H1 (cell line): Measurements from ENCODE around the gene P3R3URF. TPM values are rescaled to one million over a fixed set of nuclear protein-coding genes. Genes with fewer than 3 reads are reported as not detected.

Experiments
- CHD7 ChIP-seq: fragments of 300-600 bp; sonication (generic); IDR thresholded peaks from 2 replicates; pipeline ENCODE4 v1.7.1; 2012; ENCODE audit warnings: low read length, moderate library complexity, mild to moderate bottlenecking, inconsistent platforms; ENCODE audit not compliant: insufficient replicate concordance
- CTCF ChIP-seq, 3 experiments: IDR thresholded peaks; 1 replicate in 2 of 3; 2 replicates in 1 of 3; pipeline versions ENCODE4 v1.5.1 to v1.6.1; 2011; ENCODE audit warnings: low read length in 3 of 3, mild to moderate bottlenecking in 3 of 3, inconsistent platforms in 2 of 3, low read depth in 1 of 3, moderate library complexity in 1 of 3; ENCODE audit not compliant: insufficient read depth in 1 of 3; ENCODE audit errors: control extremely low read depth in 1 of 3
- EZH2 ChIP-seq: fragments of 200-600 bp; sonication (generic); IDR thresholded peaks from 2 replicates; pipeline ENCODE4 v1.7.1; 2012; ENCODE audit warnings: low read depth, mild to moderate bottlenecking, moderate library complexity, low read length, inconsistent platforms; ENCODE audit not compliant: severe bottlenecking
- SAP30 ChIP-seq: fragments of 300-600 bp; sonication (generic); IDR thresholded peaks from 2 replicates; pipeline ENCODE4 v1.7.1; 2012; ENCODE audit warnings: low read length, moderate library complexity, mild to moderate bottlenecking, inconsistent platforms; ENCODE audit not compliant: insufficient read depth, insufficient replicate concordance
- SIN3A ChIP-seq, 2 experiments: IDR thresholded peaks in 1 of 2; conservative IDR thresholded peaks in 1 of 2; 2 replicates each; pipeline ENCODE4 v1.6.1; 2011 to 2012; ENCODE audit warnings: low read length in 2 of 2, improper control_type of control experiment in 1 of 2, low read depth in 1 of 2, mild to moderate bottlenecking in 1 of 2
- SP2 ChIP-seq: IDR thresholded peaks from 2 replicates; pipeline ENCODE4 v1.6.1; 2012; ENCODE audit warnings: mild to moderate bottlenecking, low read length, inconsistent platforms
- TCF12 ChIP-seq: IDR thresholded peaks from 2 replicates; pipeline ENCODE4 v1.6.1; 2011; ENCODE audit warnings: low read depth, mild to moderate bottlenecking, low read length
- TEAD4 ChIP-seq: IDR thresholded peaks from 2 replicates; pipeline ENCODE4 v1.6.1; 2012; ENCODE audit warnings: low read depth, low read length, inconsistent platforms, mixed read lengths
- YY1 ChIP-seq: IDR thresholded peaks from 2 replicates; pipeline ENCODE4 v1.6.1; 2011; ENCODE audit warnings: low read depth, mild to moderate bottlenecking, low read length
- polyA plus RNA-seq, 7 experiments: library from polyadenylated mRNA; depleted of rRNA in 3 of 7; stranded (reverse) in 5 of 7; unstranded in 2 of 7; fragments of >200 nt in 5 of 7; fragments of 200-250 nt in 2 of 7; gene quantifications; 1 replicate in 5 of 7; 2 replicates in 1 of 7; 4 replicates in 1 of 7; pipeline versions ENCODE4 v1.2.1 to v1.2.3, GENCODE V29; 2011 to 2013; ENCODE audit warnings: missing spikeins in 2 of 7, mixed read lengths in 2 of 7
- total RNA-seq: library from RNA; stranded (reverse); fragmentation: NEBNext Ultra II Directional; extraction: Animal tissue kit (Norgen Biotek cat#: 25700); gene quantifications from 2 replicates; pipeline ENCODE4 v1.2.1, GENCODE V29; 2021

The P3R3URF gene
- total and polyA plus RNA-seq, 2 of the 8 experiments (the other 6 are each of a cell fraction or from before 2014, with no cell fraction given): not detected

- TF ChIP-seq CTCF (IDR thresholded peaks at IDR 0.05; ENCODE audit: control extremely low read depth in 1 of 3, insufficient read depth in 1 of 3, low read depth in 1 of 3, low read length in 3 of 3) (no peak), TEAD4 (no peak), SAP30 (no peak), TCF12 (no peak), EZH2 (no peak), CHD7 (no peak), YY1 (no peak), SIN3A (conservative IDR thresholded peaks at IDR 0.05 in 1 of 2, IDR thresholded peaks at IDR 0.05 in 1 of 2; ENCODE audit: low read depth in 1 of 2, low read length in 2 of 2) (no peak), SP2 (no peak)
Measured at GRCh38 chr1:46205791-46206190, 29.5 kb upstream of the P3R3URF start (continued).
